DND-41 (cell line): Measurements from ENCODE around the gene ACSM5.

ENCODE experiments used
- ATAC-seq: fragments of 200-7000 bp; cut with Tn5 transposase; 3 replicates; pipeline ENCODE4 v1.9.1; 2021; ENCODE audit warnings: low read depth; ENCODE audit not compliant: insufficient read depth
- DNase-seq: peaks from one replicate; pipeline ENCODE4 v3.0.0-alpha.2; 2020
- H2AFZ ChIP-seq: 2 replicates; pipeline ENCODE4 v1.6.0; 2012; ENCODE audit warnings: low read depth, low read length
- H3K27ac ChIP-seq: 2 replicates; pipeline ENCODE4 v1.5.1; 2012; ENCODE audit warnings: low read length, inconsistent platforms
- H3K27me3 ChIP-seq: fragments of 200-600 bp; sonication (generic); 2 replicates; pipeline ENCODE4 v1.6.0; 2012; ENCODE audit warnings: low read length, mild to moderate bottlenecking, inconsistent platforms; ENCODE audit not compliant: insufficient read depth, poor library complexity
- H3K36me3 ChIP-seq: 2 replicates; pipeline ENCODE4 v1.5.1; 2012; ENCODE audit warnings: low read length, inconsistent platforms; ENCODE audit not compliant: insufficient read depth
- H3K4me1 ChIP-seq: 2 replicates; pipeline ENCODE4 v1.5.1; 2012; ENCODE audit warnings: mild to moderate bottlenecking, low read length; ENCODE audit not compliant: insufficient read depth
- H3K4me2 ChIP-seq: 2 replicates; pipeline ENCODE4 v1.6.0; 2012; ENCODE audit warnings: mild to moderate bottlenecking, moderate library complexity, low read length, inconsistent platforms; ENCODE audit not compliant: insufficient read depth
- H3K4me3 ChIP-seq, 2 experiments: fragments of 200-600 bp in 1 of 2; shearing (Covaris generic) in 1 of 2; 2 replicates each; pipeline ENCODE4 v1.5.1; 2012 to 2016; ENCODE audit warnings: inconsistent platforms in 2 of 2, low read length in 2 of 2, mild to moderate bottlenecking in 2 of 2, low read depth in 1 of 2, moderate library complexity in 1 of 2
- H3K79me2 ChIP-seq: 2 replicates; pipeline ENCODE4 v1.6.0; 2012; ENCODE audit warnings: low read length, inconsistent platforms; ENCODE audit not compliant: insufficient read depth
- H3K9ac ChIP-seq: 2 replicates; pipeline ENCODE4 v1.6.0; 2012; ENCODE audit warnings: low read depth, mild to moderate bottlenecking, inconsistent platforms, low read length, moderate library complexity
- H3K9me3 ChIP-seq: 2 replicates; pipeline ENCODE4 v1.5.1; 2012; ENCODE audit warnings: low read length, moderate library complexity, mild to moderate bottlenecking, inconsistent platforms; ENCODE audit not compliant: insufficient read depth, severe bottlenecking
- H4K20me1 ChIP-seq: 2 replicates; pipeline ENCODE4 v1.6.0; 2012; ENCODE audit warnings: low read length; ENCODE audit not compliant: insufficient read depth
- CTCF ChIP-seq: IDR thresholded peaks from 2 replicates; pipeline ENCODE4 v1.5.1; 2012; ENCODE audit warnings: borderline replicate concordance, low read length, moderate library complexity, mild to moderate bottlenecking; ENCODE audit not compliant: poor library complexity, severe bottlenecking; ENCODE audit errors: extremely low read depth
- EZH2 ChIP-seq: IDR thresholded peaks from 3 replicates; pipeline ENCODE4 v1.6.1; 2012; ENCODE audit warnings: borderline replicate concordance, low read depth, mild to moderate bottlenecking, moderate library complexity, low read length, inconsistent platforms; ENCODE audit not compliant: severe bottlenecking

Gene ACSM5

GRCh38 chr16:20485408-20485807 lies 76.1 kb downstream of the ACSM5 start:
- H3K27ac ChIP-seq = no peak overlapping the region
- TF ChIP-seq CTCF (no peak), EZH2 (no peak)
- no peak for DNase-seq
- no peaks in the 10 kb centered on the region for H3K36me3 ChIP-seq
- H4K20me1 ChIP-seq = no peaks in the 10 kb centered on the region
- H3K4me1 ChIP-seq = no peaks in the 10 kb centered on the region
- no peak for ATAC-seq
- H3K79me2 ChIP-seq = no peaks in the 10 kb centered on the region
- no peaks in the 10 kb centered on the region for H3K27me3 ChIP-seq
- no peak overlapping the region for H2AFZ ChIP-seq
- H3K4me3 ChIP-seq = no peak overlapping the region
- H3K9me3 ChIP-seq = no peaks in the 10 kb centered on the region
- H3K4me2 ChIP-seq = no peak overlapping the region
- H3K9ac ChIP-seq = no peak overlapping the region
